GM12873 (cell line): Measurements from ENCODE around the gene DACT3.

ENCODE experiments used
- CTCF ChIP-seq: IDR thresholded peaks from 2 replicates; pipeline ENCODE4 v1.5.1; 2012; ENCODE audit warnings: low read depth, mild to moderate bottlenecking, moderate library complexity, low read length, control low read depth; ENCODE audit not compliant: insufficient read depth; ENCODE audit errors: missing control alignments

Gene DACT3

GRCh38 chr19:46660551-46661019 lies 397 bp downstream of the DACT3 start:
- TF ChIP-seq CTCF = no peak

- no peak for TF ChIP-seq CTCF
Observed at GRCh38 chr19:46660008-46660517, 919 bp downstream of the DACT3 start.

GRCh38 chr19:46659151-46660007 lies 1.6 kb downstream of the DACT3 start:
- TF ChIP-seq CTCF = no peak

GRCh38 chr19:46656541-46656940 lies 4.4 kb downstream of the DACT3 start:
- TF ChIP-seq CTCF = no peak

- no peak for TF ChIP-seq CTCF
Observed at GRCh38 chr19:46654621-46655152, 6.3 kb downstream of the DACT3 start.

- no peak for TF ChIP-seq CTCF
Observed at GRCh38 chr19:46650445-46650844, 10.5 kb downstream of the DACT3 start.
